Psoas muscle (tissue), 8 donors: ENCODE results near the gene SLC25A25. TPM values are rescaled to one million over a fixed set of nuclear protein-coding genes. Genes with fewer than 3 reads are reported as not detected.

Source experiments
- ATAC-seq, 4 donors: fragments of 200-7000 bp; cut with Tn5 transposase; one replicate each; pipeline ENCODE4 v1.9.1; 2020; ENCODE audit warnings: moderate library complexity in 3 of 4, mild to moderate bottlenecking in 2 of 4
- DNase-seq, 2 donors: peaks; one replicate each; pipeline ENCODE4 v3.0.0-alpha.2; 2020
- H3K27ac ChIP-seq: fragments of 200-600 bp; one replicate; pipeline ENCODE4 v1.8.0; 2022
- H3K27me3 ChIP-seq, 3 donors: fragments of 200-600 bp in 1 of 3; one replicate each; pipeline versions ENCODE4 v1.6.1 to v1.8.0; 2013 to 2022; ENCODE audit warnings: low read length in 2 of 3, mild to moderate bottlenecking in 2 of 3, moderate library complexity in 1 of 3; ENCODE audit not compliant: insufficient read depth in 3 of 3
- H3K36me3 ChIP-seq, 2 donors: fragments of 200-600 bp in 1 of 2; one replicate each; pipeline versions ENCODE4 v1.6.1 to v1.8.0; 2013 to 2022; ENCODE audit warnings: low read depth in 1 of 2, mild to moderate bottlenecking in 1 of 2, moderate library complexity in 1 of 2; ENCODE audit not compliant: insufficient read depth in 1 of 2
- H3K4me1 ChIP-seq: fragments of 200-600 bp; one replicate; pipeline ENCODE4 v1.8.0; 2022
- H3K4me3 ChIP-seq: fragments of 200-600 bp; one replicate; pipeline ENCODE4 v1.8.0; 2022; ENCODE audit warnings: mild to moderate bottlenecking
- H3K9me3 ChIP-seq: fragments of 200-600 bp; one replicate; pipeline ENCODE4 v1.8.0; 2022
- WGBS, 3 donors: extraction: QIAGEN DNeasy Blood & Tissue Kit; methylation state at CpG; one replicate each; pipeline versions ENCODE4 v1.1.6 to v1.1.7; 2013; 5-methylcytosine and 5-hydroxymethylcytosine counted together
- intact Hi-C, 2 donors: fragments of 100-400 bp; cut with DNase I; formaldehyde crosslinking; loops; one replicate each; pipeline versions ENCODE4 v1.11.0 to v1.14.2; 2022
- polyA plus RNA-seq, 3 donors: library from polyadenylated mRNA; stranded (reverse); fragments of 200-250 nt; gene quantifications; one replicate each; pipeline ENCODE4 v1.2.3, GENCODE V29; 2013
- total RNA-seq, 4 donors: library from RNA; stranded (reverse); fragmentation: NEBNext Ultra II Directional in 2 of 4; extraction: Animal tissue kit (Norgen Biotek cat#: 25700) in 2 of 4; gene quantifications; one replicate each; pipeline versions ENCODE4 v1.2.1 to v1.2.4, GENCODE V29; 2021 to 2023
- TF ChIP-seq, protein P1 (sequence below): fragments of 200-600 bp; IDR thresholded peaks from one replicate; pipeline ENCODE4 v1.8.0; 2022; ENCODE audit warnings: antibody characterized with exemption
- donor health status: healthy with polysubstance abuse.
- donor health status: DM: no; HTN: no; CAD: no; lungs with moderate emphysema.
- donor health status: Bipolar disorder and iron deficiency.
- donor health status: healthy.
- donor health status: DM: yes; HTN: yes; CAD: no.
- donor health status: DM: no; HTN: no; CAD: no.
- donor health status: DM: no; HTN: no; CAD: no.
- donor health status: DM: yes; HTN: yes; CAD: no.

SLC25A25 gene
- total and polyA plus RNA-seq, 7 donors: 3.6 to 50.3 (median 10.6) TPM

DNA sequence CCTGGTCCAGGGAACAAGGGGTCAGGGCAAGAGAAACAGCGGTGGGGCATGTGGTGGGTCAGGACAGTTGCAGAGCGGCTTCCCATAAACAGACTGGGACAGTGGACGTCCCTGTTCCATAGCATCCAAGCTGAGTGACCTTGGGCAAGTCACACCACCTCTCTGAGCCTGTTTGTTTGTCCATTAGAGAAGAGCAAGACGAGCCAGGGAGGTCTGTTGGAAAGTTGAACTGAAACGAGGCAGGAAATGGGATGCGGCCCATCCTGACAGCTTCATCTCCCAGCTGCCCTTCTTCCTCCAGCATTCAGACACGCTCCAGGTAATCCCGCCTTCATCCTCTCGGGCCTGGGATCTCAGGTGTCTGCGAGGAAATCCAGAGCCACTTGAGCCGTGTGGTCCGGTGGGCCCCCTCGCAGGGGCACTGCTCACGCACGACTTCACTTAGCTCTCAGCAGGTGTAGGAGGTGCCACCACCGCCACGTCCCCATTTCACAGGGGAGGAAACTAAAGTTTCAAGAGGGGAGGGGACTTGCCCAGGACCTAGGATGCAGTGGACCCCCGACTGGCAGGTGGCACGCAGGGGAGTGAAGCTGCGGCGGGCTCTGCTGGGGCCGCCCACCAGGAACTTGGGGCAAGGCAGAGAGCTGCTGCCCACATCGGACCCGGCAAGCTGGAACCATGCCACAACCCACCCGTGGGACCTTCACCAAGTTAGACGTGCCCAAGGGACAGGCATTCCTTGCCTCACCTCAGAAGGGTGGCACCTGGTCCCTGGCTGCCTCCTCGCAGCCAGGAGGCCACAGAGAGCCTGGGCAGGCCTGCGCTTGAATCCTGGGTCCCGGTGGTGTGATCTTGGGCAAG is 46.5 kb downstream of the SLC25A25 start:
- no peak for ATAC-seq
- intact Hi-C loops: loop anchor here (5.0 to 10.0 kb wide), 3 partner anchors 62 to 172 kb away; no protein-coding TSS in a partner anchor
- DNase-seq: peak; percentile 9 to 51
- TF ChIP-seq, protein P1, sequence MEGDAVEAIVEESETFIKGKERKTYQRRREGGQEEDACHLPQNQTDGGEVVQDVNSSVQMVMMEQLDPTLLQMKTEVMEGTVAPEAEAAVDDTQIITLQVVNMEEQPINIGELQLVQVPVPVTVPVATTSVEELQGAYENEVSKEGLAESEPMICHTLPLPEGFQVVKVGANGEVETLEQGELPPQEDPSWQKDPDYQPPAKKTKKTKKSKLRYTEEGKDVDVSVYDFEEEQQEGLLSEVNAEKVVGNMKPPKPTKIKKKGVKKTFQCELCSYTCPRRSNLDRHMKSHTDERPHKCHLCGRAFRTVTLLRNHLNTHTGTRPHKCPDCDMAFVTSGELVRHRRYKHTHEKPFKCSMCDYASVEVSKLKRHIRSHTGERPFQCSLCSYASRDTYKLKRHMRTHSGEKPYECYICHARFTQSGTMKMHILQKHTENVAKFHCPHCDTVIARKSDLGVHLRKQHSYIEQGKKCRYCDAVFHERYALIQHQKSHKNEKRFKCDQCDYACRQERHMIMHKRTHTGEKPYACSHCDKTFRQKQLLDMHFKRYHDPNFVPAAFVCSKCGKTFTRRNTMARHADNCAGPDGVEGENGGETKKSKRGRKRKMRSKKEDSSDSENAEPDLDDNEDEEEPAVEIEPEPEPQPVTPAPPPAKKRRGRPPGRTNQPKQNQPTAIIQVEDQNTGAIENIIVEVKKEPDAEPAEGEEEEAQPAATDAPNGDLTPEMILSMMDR: no peak
- H3K27me3 ChIP-seq: no peaks in the 10 kb centered on the region
- 84 to 87% (median 86%) methylated on average over 28 to 29 of the region's 29 CpGs for WGBS, 3 donors
- peaks cover 21% of the 10 kb centered on the region for H3K4me1 ChIP-seq
- H3K4me3 ChIP-seq: no peak overlapping the region
- no peak overlapping the region for H3K27ac ChIP-seq
- no peaks in the 10 kb centered on the region for H3K36me3 ChIP-seq
- H3K9me3 ChIP-seq: no peaks in the 10 kb centered on the region

DNA sequence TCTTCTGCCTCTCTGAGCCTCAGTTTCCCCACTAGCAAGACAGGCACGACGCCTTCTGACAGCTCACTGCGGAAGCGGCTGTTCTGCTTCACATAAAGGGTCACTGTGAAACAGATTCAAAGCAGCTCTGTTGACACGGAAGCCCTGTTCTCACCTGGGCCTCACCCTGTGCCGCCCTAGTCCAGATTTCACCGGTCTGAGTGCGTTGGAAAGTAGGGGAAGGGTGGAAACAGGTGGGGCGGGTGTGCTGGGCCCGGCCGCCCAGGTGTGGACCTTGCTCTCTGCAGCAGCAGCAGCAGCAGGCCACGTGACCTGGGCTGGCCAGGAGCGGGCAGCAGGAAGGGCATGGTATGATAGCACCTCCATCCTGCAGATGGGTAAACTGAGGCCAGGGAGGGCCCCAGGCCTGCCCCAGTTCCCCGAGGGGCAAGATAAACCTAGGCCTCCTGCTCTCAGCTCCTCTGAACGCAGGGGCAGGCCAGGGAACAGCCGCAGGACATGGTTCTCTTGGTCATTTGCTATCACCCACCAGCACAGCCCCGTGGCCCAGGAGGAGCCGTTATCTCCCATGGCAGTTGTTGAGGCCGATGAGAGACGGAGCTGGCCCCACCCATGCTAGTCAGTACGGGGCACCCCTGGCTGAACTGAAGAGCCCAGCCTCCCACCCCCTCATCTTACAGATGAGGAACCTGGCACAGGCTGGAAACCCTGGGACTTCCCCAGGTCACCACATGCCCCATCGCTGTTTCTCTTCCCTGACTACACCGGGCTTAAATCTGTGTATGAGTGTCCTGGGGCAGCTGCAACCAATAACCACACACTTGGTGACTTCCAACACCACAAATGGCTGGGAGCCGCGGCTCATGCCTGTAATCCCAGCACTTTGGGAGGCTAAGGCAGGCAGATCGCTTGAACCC is 47.4 kb downstream of the SLC25A25 start:
- 89 to 90% (median 90%) methylated on average over 26 of the region's 26 CpGs for WGBS, 3 donors

DNA sequence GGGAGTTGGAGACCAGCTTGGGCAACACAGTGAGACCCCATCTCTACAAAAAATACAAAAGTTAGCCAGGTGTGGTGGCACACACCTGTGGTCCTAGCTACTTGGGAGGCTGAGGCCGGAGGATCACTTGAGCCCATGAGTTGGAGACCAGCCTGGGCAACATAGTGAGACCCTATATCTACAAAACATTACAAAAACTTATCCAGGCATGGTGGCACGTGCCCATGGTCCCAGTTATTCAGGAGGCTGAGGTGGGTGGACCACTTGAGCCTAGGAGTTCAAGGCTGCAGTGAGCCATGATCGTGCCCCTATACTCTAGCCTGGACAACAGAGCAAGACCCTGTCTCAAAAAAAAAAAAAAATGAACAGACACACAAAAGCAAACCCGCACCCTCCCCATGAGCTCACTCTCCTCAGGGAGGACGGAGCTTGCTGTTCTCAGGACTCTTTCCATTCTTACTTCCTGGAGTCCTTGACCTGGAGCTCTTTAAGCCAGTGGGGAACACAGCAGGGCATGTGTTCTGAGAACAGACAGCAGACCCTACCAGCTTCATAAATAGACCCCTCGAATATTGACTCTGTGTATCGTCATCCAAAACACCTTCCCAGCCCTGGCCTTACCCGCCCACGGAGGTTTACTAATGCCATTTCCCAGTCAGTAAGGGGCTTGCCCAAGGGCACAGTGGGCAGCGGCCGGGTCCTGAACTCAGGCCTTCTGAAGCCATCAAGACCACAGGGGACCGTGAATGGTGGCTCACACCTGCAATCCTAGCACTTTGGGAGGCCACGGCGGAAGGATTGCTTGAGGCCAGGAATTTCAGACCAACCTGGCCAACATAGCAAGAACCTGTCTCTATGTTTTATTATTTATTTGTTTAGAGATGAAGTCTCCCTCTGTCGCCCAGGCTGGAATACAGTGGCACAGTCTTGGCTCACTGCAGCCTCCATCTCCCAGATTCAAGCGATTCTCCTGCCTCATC is 48.4 kb downstream of the SLC25A25 start:
- 88 to 91% (median 89%) methylated on average over 16 of the region's 16 CpGs for WGBS, 3 donors
- H3K36me3 ChIP-seq: peaks cover 0 to 15% of the 10 kb centered on the region in 2 donors
- intact Hi-C loops: loop anchor here (5.0 to 10.0 kb wide), 3 partner anchors 64 to 174 kb away; no protein-coding TSS in a partner anchor
- no peaks in the 10 kb centered on the region for H3K9me3 ChIP-seq
- no peak overlapping the region for H3K4me3 ChIP-seq
- H3K27ac ChIP-seq: no peak overlapping the region
- ATAC-seq (no peak), DNase-seq (peak; percentile 13 to 54)
- TF ChIP-seq, protein P1: no peak
- peaks cover 11% of the 10 kb centered on the region for H3K4me1 ChIP-seq
- no peaks in the 10 kb centered on the region for H3K27me3 ChIP-seq

More for the DNA sequence above, 47.4 kb downstream of the SLC25A25 start:
- intact Hi-C loops: loop anchor here (5.0 to 10.0 kb wide), 3 partner anchors 63 to 173 kb away; no protein-coding TSS in a partner anchor
- no peak overlapping the region for H3K4me3 ChIP-seq
- H3K4me1 ChIP-seq: peaks cover 18% of the 10 kb centered on the region
- DNase-seq: peak; percentile 12 to 50
- no peak for ATAC-seq
- H3K9me3 ChIP-seq: no peaks in the 10 kb centered on the region
- no peak overlapping the region for H3K27ac ChIP-seq
- H3K36me3 ChIP-seq: peaks cover 0 to 5% of the 10 kb centered on the region in 2 donors
- no peaks in the 10 kb centered on the region for H3K27me3 ChIP-seq
- TF ChIP-seq, protein P1: no peak
